HEK293 (cell line): ENCODE data around the gene CTNNBL1.

Experiments
- CTCF ChIP-seq: fragments of 450-650 bp; formaldehyde crosslinking; IDR thresholded peaks from 2 replicates; pipeline ENCODE4 v1.5.1; 2016; ENCODE audit warnings: missing biosample characterization, missing genetic modification characterization
- MYNN ChIP-seq: fragments of 450-650 bp; formaldehyde crosslinking; IDR thresholded peaks from 2 replicates; pipeline ENCODE4 v1.5.1; 2016; ENCODE audit warnings: missing biosample characterization, missing genetic modification characterization, borderline replicate concordance
- PATZ1 ChIP-seq: fragments of 450-650 bp; formaldehyde crosslinking; IDR thresholded peaks from 2 replicates; pipeline ENCODE4 v1.5.1; 2016; ENCODE audit warnings: missing biosample characterization, missing genetic modification characterization
- ZNF404 ChIP-seq: fragments of 450-650 bp; formaldehyde crosslinking; IDR thresholded peaks from 2 replicates; pipeline ENCODE4 v1.5.1; 2017; ENCODE audit warnings: missing biosample characterization, missing genetic modification characterization

- TF ChIP-seq CTCF (tag by site-specific recombination) (no peak), MYNN (tag by site-specific recombination) (no peak), ZNF404 (tag by site-specific recombination) (no peak), PATZ1 (tag by site-specific recombination) (no peak)
Measured at GRCh38 chr20:37656945-37657344, 36.9 kb upstream of the CTNNBL1 start.
